ENCODE results near the gene DR1. TPM values are rescaled to one million over a fixed set of nuclear protein-coding genes. Genes with fewer than 3 reads are reported as not detected.

DR1 gene
- total and polyA plus RNA-seq, 8 donors = 3.3 to 26.0 (median 14.0) TPM

DNA sequence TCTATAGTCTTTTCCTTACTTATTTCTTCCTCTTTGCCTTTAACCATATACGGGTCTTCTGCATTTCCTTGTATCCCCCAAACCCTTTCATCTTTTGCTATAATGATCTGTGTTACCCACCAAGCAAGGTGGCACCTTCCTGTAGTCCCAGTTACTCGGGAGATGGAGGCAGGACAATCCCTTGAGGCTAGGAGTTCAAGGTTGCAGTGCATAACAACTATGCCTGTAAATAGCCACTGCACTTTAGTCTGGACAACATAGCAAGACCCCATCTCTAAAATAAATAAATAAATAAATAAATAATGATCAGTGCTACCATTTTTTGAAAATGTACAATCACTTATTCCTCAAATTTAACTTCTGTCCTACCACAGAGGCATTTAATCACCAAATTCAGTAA lies 11.5 kb downstream of the DR1 start:
- Histone ChIP-seq H3K4me1 (peaks cover 12 to 17% (median 17%) of the 10 kb centered on the region in 3 donors), H3K27ac (no peak overlapping the region), H3K9me3 (no peaks in the 10 kb centered on the region), H3K4me3 (no peak overlapping the region), H3K27me3 (no peaks in the 10 kb centered on the region), H3K36me3 (peaks cover 0 to 15% (median 0%) of the 10 kb centered on the region in 3 donors)
- no peak for DNase-seq
- 95 to 96% methylated on average over 2 of the region's 2 CpGs for WGBS, 2 donors
- intact Hi-C loops (cut with DNase I) = no loop called here
- TF ChIP-seq, protein P1, sequence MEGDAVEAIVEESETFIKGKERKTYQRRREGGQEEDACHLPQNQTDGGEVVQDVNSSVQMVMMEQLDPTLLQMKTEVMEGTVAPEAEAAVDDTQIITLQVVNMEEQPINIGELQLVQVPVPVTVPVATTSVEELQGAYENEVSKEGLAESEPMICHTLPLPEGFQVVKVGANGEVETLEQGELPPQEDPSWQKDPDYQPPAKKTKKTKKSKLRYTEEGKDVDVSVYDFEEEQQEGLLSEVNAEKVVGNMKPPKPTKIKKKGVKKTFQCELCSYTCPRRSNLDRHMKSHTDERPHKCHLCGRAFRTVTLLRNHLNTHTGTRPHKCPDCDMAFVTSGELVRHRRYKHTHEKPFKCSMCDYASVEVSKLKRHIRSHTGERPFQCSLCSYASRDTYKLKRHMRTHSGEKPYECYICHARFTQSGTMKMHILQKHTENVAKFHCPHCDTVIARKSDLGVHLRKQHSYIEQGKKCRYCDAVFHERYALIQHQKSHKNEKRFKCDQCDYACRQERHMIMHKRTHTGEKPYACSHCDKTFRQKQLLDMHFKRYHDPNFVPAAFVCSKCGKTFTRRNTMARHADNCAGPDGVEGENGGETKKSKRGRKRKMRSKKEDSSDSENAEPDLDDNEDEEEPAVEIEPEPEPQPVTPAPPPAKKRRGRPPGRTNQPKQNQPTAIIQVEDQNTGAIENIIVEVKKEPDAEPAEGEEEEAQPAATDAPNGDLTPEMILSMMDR (IDR thresholded peaks at IDR 0.05) = no peak
- no peak for FAIRE-seq
- no peak for ATAC-seq

DNA sequence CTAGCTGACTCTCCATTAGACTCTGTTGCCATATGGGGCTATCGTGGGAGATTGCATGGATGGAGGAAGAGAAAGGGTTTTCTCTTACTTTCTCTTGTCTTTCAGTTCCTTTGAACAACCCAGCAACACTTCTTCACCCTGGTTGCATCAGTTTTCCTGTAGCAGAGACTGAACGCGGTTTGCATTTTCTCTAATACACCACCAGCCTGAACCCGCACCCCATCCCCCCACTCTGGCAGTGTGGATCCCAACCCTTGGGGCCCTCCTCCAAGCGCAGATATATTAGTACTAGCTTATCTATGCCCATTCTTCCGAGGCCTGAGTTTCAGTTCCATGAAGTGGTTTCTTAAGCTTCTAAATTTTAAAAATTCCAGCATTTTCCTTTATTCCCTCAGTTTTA lies 12.6 kb downstream of the DR1 start:
- WGBS, 2 donors = 82 to 87% methylated on average over 6 of the region's 6 CpGs
- no peak for FAIRE-seq
- intact Hi-C loops (cut with DNase I) = no loop called here
- H3K27me3 ChIP-seq = no peaks in the 10 kb centered on the region
- no peak for ATAC-seq
- TF ChIP-seq, protein P1 (IDR thresholded peaks at IDR 0.05) = no peak
- H3K36me3 ChIP-seq = peaks cover 0 to 15% (median 0%) of the 10 kb centered on the region in 3 donors
- H3K27ac ChIP-seq = no peak overlapping the region
- no peak for DNase-seq
- H3K4me1 ChIP-seq = peaks cover 13 to 24% (median 19%) of the 10 kb centered on the region in 3 donors
- H3K4me3 ChIP-seq = no peak overlapping the region
- H3K9me3 ChIP-seq = no peaks in the 10 kb centered on the region

DNA sequence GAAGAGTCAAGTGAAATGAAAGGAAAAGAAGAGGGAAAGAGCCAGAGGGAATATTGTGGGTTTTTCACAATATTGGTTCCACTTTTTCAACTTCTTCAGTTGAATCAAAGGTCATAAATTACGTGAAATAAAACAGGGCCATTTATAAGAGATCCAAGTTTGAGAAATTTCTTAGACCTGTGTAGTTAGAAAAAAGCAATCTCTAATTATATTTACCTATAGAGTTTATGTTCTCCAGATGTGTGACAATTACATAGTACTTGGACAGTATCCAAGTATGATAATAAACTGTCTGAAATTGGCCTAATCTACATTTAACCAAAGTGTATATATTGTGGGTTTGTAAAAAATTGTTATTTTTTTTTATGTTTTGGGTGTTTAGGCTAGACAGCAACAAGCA lies 14.4 kb downstream of the DR1 start:
- peaks cover 4 to 17% (median 14%) of the 10 kb centered on the region in 3 donors for H3K4me1 ChIP-seq
- TF ChIP-seq, protein P1 (IDR thresholded peaks at IDR 0.05) = no peak
- H3K27me3 ChIP-seq = no peaks in the 10 kb centered on the region
- WGBS, 2 donors = 77 to 88% methylated on average over 1 of the region's 1 CpG
- intact Hi-C loops (cut with DNase I) = no loop called here
- no peak overlapping the region for H3K27ac ChIP-seq
- H3K9me3 ChIP-seq = no peaks in the 10 kb centered on the region
- peaks cover 0 to under 1% (median 0%) of the 10 kb centered on the region in 3 donors for H3K36me3 ChIP-seq
- ATAC-seq (no peak), FAIRE-seq (no peak), DNase-seq (no peak)
- no peak overlapping the region for H3K4me3 ChIP-seq

DNA sequence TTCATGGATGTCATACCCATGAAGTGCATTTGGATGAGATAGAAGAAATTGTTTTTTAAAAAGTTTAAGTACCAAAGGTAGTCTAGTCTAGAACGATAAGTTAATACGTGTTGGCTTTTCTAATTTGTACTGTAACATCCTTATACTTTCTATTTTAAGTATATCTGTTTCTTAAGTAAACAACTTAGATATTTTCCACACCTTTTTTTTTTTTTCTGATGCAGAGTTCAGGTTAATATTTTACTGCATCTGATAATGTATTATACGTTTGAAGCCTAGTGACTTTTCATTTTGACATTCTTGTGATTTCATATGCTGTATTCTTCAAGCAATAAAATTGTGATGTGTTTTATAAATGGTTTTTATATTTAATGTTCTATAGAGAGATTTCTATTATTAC lies 16.5 kb downstream of the DR1 start:
- no peak for DNase-seq
- WGBS, 2 donors = 8 to 13% methylated on average over 3 of the region's 3 CpGs
- no peaks in the 10 kb centered on the region for H3K36me3 ChIP-seq
- peak overlapping the region in 1 of 4 donors; percentile 21 for H3K27ac ChIP-seq
- no peaks in the 10 kb centered on the region for H3K27me3 ChIP-seq
- no peaks in the 10 kb centered on the region for H3K9me3 ChIP-seq
- intact Hi-C loops (cut with DNase I) = no loop called here
- H3K4me3 ChIP-seq = no peak overlapping the region
- ATAC-seq = peak; percentile 43 to 81 (median 66)
- TF ChIP-seq, protein P1 (IDR thresholded peaks at IDR 0.05) = no peak
- peaks cover 4 to 17% (median 14%) of the 10 kb centered on the region in 3 donors for H3K4me1 ChIP-seq
- no peak for FAIRE-seq

DNA sequence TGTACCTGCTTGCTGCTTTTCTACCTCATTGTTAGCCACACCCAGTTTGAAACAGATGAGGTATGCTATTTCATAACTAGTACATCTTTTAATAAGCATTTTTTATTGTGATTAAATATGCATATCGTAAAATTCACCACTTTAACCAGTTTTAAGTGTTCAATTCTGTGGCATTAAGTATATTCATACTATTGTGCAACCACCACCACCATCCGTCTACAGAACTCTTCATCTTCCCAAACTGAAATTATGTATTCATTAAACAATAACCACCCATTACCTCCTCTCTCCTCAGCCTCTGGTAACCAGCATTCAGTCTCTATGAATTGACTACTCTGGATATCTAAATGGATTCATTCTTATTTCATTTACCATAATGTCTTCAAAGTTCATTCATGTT lies 20.1 kb downstream of the DR1 start:
- H3K9me3 ChIP-seq = no peaks in the 10 kb centered on the region
- DNase-seq = no peak
- intact Hi-C loops (cut with DNase I) = no loop called here
- TF ChIP-seq, protein P1 (IDR thresholded peaks at IDR 0.05) = no peak
- WGBS, 2 donors = 93 to 97% methylated on average over 2 of the region's 2 CpGs
- H3K4me1 ChIP-seq = peaks cover 4 to 17% (median 14%) of the 10 kb centered on the region in 3 donors
- ATAC-seq = no peak
- no peak for FAIRE-seq
- H3K27me3 ChIP-seq = no peaks in the 10 kb centered on the region
- no peaks in the 10 kb centered on the region for H3K36me3 ChIP-seq
- no peak overlapping the region for H3K27ac ChIP-seq
- H3K4me3 ChIP-seq = no peak overlapping the region

Data from pancreas (tissue), 10 donors.